DOHH2 (cell line): ENCODE data around the gene PPT2.

Source experiments
- EZH2phosphoT487 ChIP-seq: fragments of 200-600 bp; sonication (generic); IDR thresholded peaks from 2 replicates; pipeline ENCODE4 v1.6.1; 2017; ENCODE audit warnings: borderline replicate concordance, mild to moderate bottlenecking, antibody characterized with exemption, low read length, moderate library complexity, mixed read lengths
- TF ChIP-seq, protein P1 (sequence below): fragments of 200-600 bp; sonication (generic); IDR thresholded peaks from one replicate; pipeline ENCODE4 v1.5.1; 2014; ENCODE audit warnings: antibody characterized with exemption, mild to moderate bottlenecking, low read depth, low read length; ENCODE audit not compliant: poor library complexity, severe bottlenecking

DNA sequence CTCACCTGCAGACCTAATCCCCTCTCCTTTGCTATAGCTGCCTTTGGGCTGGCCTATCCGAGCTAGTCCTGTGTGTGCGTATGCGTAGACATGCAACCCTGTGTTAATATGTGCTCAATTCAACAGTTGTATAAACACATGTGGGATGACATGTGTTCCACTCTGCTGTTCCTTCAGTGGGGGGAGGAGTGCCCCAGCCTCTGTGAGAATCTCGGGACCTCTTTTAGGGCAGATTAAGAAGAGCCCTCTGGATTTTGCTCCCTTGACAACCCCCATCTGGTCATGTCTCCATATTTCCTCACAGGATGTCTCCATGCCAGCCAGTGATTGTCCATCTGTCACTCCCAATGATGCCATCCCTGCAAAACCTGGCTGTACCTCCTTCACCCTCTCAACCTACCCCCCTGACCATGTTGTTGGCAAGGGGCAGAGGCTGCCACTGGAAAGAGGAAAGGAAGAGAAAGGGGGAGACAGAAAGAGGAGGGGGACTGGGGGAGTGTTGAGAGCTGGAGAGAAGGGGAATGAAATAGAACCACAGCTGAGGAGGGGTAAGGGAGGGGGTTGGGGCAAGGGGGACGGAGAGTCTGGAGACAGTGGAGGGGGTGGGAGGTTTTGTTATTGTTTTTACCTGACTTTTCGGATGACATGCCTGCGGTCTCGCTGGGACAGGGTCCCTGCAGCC, 2.6 kb upstream of the PPT2 start:
- TF ChIP-seq, protein P1, sequence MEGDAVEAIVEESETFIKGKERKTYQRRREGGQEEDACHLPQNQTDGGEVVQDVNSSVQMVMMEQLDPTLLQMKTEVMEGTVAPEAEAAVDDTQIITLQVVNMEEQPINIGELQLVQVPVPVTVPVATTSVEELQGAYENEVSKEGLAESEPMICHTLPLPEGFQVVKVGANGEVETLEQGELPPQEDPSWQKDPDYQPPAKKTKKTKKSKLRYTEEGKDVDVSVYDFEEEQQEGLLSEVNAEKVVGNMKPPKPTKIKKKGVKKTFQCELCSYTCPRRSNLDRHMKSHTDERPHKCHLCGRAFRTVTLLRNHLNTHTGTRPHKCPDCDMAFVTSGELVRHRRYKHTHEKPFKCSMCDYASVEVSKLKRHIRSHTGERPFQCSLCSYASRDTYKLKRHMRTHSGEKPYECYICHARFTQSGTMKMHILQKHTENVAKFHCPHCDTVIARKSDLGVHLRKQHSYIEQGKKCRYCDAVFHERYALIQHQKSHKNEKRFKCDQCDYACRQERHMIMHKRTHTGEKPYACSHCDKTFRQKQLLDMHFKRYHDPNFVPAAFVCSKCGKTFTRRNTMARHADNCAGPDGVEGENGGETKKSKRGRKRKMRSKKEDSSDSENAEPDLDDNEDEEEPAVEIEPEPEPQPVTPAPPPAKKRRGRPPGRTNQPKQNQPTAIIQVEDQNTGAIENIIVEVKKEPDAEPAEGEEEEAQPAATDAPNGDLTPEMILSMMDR: no peak
- no peak for TF ChIP-seq EZH2phosphoT487
